Heart right ventricle (tissue), 16 donors: Measurements from ENCODE around the gene TMEM258. TPM values are rescaled to one million over a fixed set of nuclear protein-coding genes. Genes with fewer than 3 reads are reported as not detected.

Experiments used
- ATAC-seq, 8 donors: fragments of 200-7000 bp; cut with Tn5 transposase; one replicate each; pipeline ENCODE4 v1.9.1; 2020; ENCODE audit warnings: mild to moderate bottlenecking in 8 of 8, moderate library complexity in 8 of 8, moderate number of reproducible peaks in 1 of 8
- DNase-seq, 2 donors: peaks; one replicate each; pipeline ENCODE4 v3.0.0-alpha.2; 2020
- H3K27ac ChIP-seq, 10 donors: fragments of 200-600 bp; sonication (generic) in 2 of 10; one replicate each; pipeline versions ENCODE4 v1.5.0 to v1.8.0; 2020 to 2022; ENCODE audit warnings: mild to moderate bottlenecking in 3 of 10
- H3K27me3 ChIP-seq, 7 donors: fragments of 200-600 bp; one replicate each; pipeline ENCODE4 v1.8.0; 2021 to 2022; ENCODE audit warnings: mild to moderate bottlenecking in 2 of 7
- H3K36me3 ChIP-seq, 9 donors: fragments of 200-600 bp; sonication (generic) in 1 of 9; one replicate each; pipeline versions ENCODE4 v1.5.0 to v1.8.0; 2020 to 2022; ENCODE audit warnings: mild to moderate bottlenecking in 2 of 9
- H3K4me1 ChIP-seq, 9 donors: fragments of 200-600 bp; sonication (generic) in 1 of 9; one replicate each; pipeline versions ENCODE4 v1.5.0 to v1.8.0; 2020 to 2022; ENCODE audit warnings: mild to moderate bottlenecking in 4 of 9
- H3K4me3 ChIP-seq, 10 donors: fragments of 200-600 bp; sonication (generic) in 2 of 10; one replicate each; pipeline versions ENCODE4 v1.5.0 to v1.8.0; 2020 to 2022; ENCODE audit warnings: mild to moderate bottlenecking in 7 of 10, moderate library complexity in 2 of 10
- H3K9me3 ChIP-seq, 11 donors: fragments of 200-600 bp in 10 of 11; sonication (generic) in 2 of 11; one replicate each; pipeline versions ENCODE4 v1.5.0 to v1.8.0; 2013 to 2022; ENCODE audit warnings: mild to moderate bottlenecking in 2 of 11, control low read depth in 1 of 11, moderate library complexity in 1 of 11
- WGBS, 2 donors: extraction: QIAGEN DNeasy Blood & Tissue Kit; methylation state at CpG; one replicate each; pipeline ENCODE4 v1.1.7; 2013; ENCODE audit warnings: inconsistent platforms in 1 of 2; 5-methylcytosine and 5-hydroxymethylcytosine counted together
- intact Hi-C, 10 donors: fragments of 100-400 bp; cut with DNase I; formaldehyde crosslinking; loops; one replicate each; pipeline versions ENCODE4 v1.11.1 to v1.14.2; 2022
- polyA plus RNA-seq, 2 donors: library from polyadenylated mRNA; stranded (reverse); fragments of 200-250 nt; gene quantifications; one replicate each; pipeline ENCODE4 v1.2.3, GENCODE V29; 2013
- total RNA-seq, 10 donors: library from RNA; stranded (reverse); fragmentation: NEBNext Ultra II Directional in 3 of 10; extraction: Animal tissue kit (Norgen Biotek cat#: 25700) in 3 of 10; gene quantifications; one replicate each; pipeline versions ENCODE4 v1.2.1 to v1.2.4, GENCODE V29; 2021 to 2023
- TF ChIP-seq, protein P1 (sequence below), 9 donors: fragments of 200-600 bp; sonication (generic) in 2 of 9; IDR thresholded peaks; one replicate each; pipeline versions ENCODE4 v1.5.0 to v1.8.0; 2021 to 2022; ENCODE audit warnings: antibody characterized with exemption in 9 of 9, mild to moderate bottlenecking in 5 of 9, moderate library complexity in 1 of 9
- donor health status: Arrhythmogenic right ventricular cardiomyopathy.
- donor health status: ischemic (EF 13 %, LVEDD 7.1; RV severe dilation, severe dysfunction).
- donor health status: healthy with polysubstance abuse.
- donor health status: DM: no; HTN: yes; CAD: no.
- donor health status: DM: no; HTN: no; CAD: no.
- donor health status: ischemic (EF 25% LVEDD 6.9; RV normal size, moderate dysfunction).
- donor health status: ischemic (EF 25% LVEDD 5.7; RV mildly dilated, moderate dysfunction).
- donor health status: healthy.
- donor health status: DM: yes; HTN: yes; CAD: no.
- donor health status: Ischemic cardiomyopathy.
- donor health status: ischemic (EF 35%, LVEDD 5.7; RV mildly dilated, moderate dysfunction).
- donor health status: nonischemic (EF 11% LVEDD 7.7; RV severe dilation, severe dysfunction).
- donor health status: DM: yes; HTN: yes; CAD: no.
- donor health status: PGD.
- donor health status: ischemic (EF 29% LVEDD 5.4; RV normal size, mild dysfunction).
- donor health status: nonischemic (EF 23%, LVEDD 6.1; RV moderate dilation, normal function).

TMEM258 gene
- total and polyA plus RNA-seq, 12 donors, result 80.7 to 273 (median 109) TPM

DNA sequence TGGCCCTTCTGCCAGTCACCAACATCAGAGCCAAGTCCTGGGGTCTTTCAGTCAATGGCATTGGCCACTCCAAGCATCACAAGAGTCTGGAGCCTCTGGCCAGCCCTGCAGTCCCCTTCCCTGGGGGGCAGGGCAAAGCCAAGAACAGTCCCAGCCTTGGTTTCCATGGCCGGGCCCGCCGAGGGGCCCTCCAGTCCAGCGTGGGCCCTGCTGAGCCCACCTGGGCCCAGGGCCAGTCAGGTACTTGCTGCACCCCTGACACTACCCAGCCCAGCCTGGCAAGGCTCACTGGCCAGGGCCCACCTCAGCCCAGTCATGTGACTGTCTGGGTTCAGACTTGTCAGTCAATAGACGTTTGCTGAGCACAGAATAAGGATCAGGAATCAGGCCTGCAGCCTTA is 10.8 kb downstream of the TMEM258 start:
- DNase-seq, result peak in 1 of 2 donors; percentile 9
- TF ChIP-seq, protein P1, sequence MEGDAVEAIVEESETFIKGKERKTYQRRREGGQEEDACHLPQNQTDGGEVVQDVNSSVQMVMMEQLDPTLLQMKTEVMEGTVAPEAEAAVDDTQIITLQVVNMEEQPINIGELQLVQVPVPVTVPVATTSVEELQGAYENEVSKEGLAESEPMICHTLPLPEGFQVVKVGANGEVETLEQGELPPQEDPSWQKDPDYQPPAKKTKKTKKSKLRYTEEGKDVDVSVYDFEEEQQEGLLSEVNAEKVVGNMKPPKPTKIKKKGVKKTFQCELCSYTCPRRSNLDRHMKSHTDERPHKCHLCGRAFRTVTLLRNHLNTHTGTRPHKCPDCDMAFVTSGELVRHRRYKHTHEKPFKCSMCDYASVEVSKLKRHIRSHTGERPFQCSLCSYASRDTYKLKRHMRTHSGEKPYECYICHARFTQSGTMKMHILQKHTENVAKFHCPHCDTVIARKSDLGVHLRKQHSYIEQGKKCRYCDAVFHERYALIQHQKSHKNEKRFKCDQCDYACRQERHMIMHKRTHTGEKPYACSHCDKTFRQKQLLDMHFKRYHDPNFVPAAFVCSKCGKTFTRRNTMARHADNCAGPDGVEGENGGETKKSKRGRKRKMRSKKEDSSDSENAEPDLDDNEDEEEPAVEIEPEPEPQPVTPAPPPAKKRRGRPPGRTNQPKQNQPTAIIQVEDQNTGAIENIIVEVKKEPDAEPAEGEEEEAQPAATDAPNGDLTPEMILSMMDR (IDR thresholded peaks at IDR 0.05), result no peak
- H3K4me3 ChIP-seq, result no peak overlapping the region
- no peak overlapping the region for H3K27ac ChIP-seq
- intact Hi-C loops, result no loop called here
- no peak for ATAC-seq
- H3K36me3 ChIP-seq, result peaks cover 0 to 35% (median 2%) of the 10 kb centered on the region in 9 donors
- no peaks in the 10 kb centered on the region for H3K9me3 ChIP-seq
- WGBS, 2 donors, result 79% methylated on average over 5 of the region's 5 CpGs
- H3K4me1 ChIP-seq, result peaks cover 0 to 13% (median 6%) of the 10 kb centered on the region in 9 donors
- peaks cover 0 to 13% (median 0%) of the 10 kb centered on the region in 7 donors for H3K27me3 ChIP-seq

DNA sequence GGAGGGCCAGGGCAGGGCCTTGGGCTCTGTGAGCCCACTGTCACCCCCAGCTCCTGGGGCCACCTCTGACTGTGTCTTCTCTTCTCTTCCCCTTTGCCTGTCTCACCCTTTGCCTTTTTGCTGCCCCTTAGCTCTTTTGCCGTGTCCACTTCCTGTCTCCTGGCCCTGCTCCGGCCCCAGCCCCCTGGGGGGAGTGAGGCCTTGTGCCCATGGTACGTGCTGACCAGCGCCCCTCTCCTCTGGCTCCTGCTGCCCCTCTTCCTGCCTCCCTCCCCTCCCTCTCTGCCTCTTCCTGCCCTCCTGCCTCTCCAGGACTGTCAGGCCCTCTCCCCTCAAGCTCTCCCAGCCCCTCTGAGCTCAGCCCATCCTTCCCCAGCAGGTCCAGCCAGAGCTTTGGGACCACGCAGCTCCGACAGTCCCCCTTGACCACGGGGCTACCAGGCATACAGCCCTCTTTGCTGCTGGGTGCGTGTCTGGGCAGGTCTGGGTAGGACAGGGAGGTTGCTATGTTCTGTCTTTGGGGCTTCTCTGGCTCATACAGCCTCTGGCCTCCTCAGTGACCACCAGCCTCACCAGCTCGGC is 11.7 kb downstream of the TMEM258 start:
- peak in 1 of 2 donors; percentile 10 for DNase-seq
- ATAC-seq, result no peak

DNA sequence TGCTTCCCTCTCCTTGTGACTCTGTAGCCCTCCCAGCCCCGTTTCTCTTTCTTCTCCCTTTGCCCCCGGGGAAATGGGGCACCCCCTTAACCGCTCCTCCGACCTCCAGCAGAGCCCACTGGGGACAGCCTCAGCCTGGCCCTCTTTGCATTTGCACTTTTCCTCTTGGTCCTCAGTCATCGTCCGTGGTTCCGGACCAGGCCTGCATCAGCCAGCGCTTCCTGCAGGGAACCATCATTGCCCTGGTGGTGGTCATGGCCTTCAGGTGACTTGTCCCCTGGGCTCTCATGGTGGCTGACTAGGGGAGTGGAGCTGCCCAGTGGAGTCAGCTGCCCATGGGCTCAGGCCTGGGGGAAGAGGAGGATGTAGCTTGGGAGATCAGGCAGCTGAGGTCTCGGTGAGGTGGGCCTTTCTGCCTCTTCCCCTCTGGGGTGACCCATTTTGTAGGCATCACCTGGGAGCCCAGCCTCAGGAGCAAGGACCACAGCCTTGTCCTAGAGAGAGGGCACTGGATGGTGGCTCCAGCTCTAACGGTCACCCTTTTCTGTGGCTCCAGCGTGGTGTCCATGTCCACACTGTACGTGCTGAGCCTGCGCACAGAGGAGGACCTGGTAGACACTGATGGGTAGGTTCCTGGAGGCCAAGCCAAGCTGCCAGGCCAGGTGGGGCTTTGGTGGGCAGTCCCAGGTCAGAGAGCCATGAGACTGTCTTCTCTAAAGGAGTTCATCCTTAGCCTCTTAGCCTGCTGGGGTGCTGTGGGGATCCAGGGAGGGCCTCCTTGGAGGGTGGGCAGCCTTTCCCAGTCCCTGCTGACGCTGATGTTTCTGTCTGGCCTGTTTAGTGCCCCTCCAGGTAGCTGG is 12.5 kb downstream of the TMEM258 start:
- H3K27ac ChIP-seq, result no peak overlapping the region
- peaks cover 0 to 13% (median 6%) of the 10 kb centered on the region in 9 donors for H3K4me1 ChIP-seq
- intact Hi-C loops, result no loop called here
- no peaks in the 10 kb centered on the region for H3K9me3 ChIP-seq
- ATAC-seq (no peak), DNase-seq (no peak)
- H3K4me3 ChIP-seq, result no peak overlapping the region
- WGBS, 2 donors, result 87 to 92% methylated on average over 13 to 14 of the region's 14 CpGs
- TF ChIP-seq, protein P1 (IDR thresholded peaks at IDR 0.05), result no peak
- peaks cover 0 to 18% (median 0%) of the 10 kb centered on the region in 9 donors for H3K36me3 ChIP-seq
- H3K27me3 ChIP-seq, result peaks cover 0 to 13% (median 0%) of the 10 kb centered on the region in 7 donors

More for the DNA sequence above, 11.7 kb downstream of the TMEM258 start:
- no peaks in the 10 kb centered on the region for H3K9me3 ChIP-seq
- H3K27ac ChIP-seq, result no peak overlapping the region
- TF ChIP-seq, protein P1 (IDR thresholded peaks at IDR 0.05), result no peak
- H3K4me1 ChIP-seq, result peaks cover 0 to 13% (median 6%) of the 10 kb centered on the region in 9 donors
- intact Hi-C loops, result no loop called here
- 75% methylated on average over 9 of the region's 9 CpGs for WGBS, 2 donors
- H3K27me3 ChIP-seq, result peaks cover 0 to 13% (median 0%) of the 10 kb centered on the region in 7 donors
- H3K4me3 ChIP-seq, result no peak overlapping the region
- H3K36me3 ChIP-seq, result peaks cover 0 to 25% (median 0%) of the 10 kb centered on the region in 9 donors

DNA sequence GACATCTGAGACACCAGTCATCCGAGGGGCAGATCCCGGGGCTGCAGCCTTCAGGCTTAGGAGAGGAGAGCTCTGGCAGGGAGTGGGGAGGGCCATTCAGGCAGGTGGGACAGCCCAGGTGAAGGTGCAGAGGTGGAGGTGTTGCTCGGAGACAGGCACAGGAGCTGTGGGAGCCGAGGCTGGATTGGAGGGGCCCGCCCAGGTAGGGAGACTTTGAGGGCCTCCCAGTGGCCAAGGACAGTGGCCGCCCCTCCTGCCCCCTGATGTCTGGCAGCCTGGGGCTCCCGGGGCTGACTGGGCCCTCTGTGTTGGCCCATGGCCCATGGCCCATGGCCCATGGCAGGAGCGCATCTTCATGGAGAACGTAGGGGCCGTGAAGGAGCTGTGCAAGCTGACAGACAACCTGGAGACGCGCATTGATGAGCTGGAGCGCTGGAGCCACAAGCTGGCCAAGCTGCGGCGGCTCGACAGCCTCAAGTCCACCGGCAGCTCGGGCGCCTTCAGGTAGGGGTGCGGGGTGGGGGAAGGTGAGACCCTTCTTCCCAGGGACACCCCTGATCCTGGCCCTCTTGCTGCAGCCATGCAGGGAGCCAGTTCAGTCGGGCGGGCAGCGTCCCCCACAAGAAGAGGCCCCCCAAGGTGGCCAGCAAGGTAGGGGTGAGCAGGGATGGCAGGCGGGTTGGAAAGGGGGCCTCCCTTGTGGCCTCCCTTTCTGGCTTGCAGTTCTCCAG is 13.3 kb downstream of the TMEM258 start:
- peaks cover 0 to 13% (median 0%) of the 10 kb centered on the region in 7 donors for H3K27me3 ChIP-seq
- intact Hi-C loops, result no loop called here
- H3K4me1 ChIP-seq, result peaks cover 0 to 13% (median 6%) of the 10 kb centered on the region in 9 donors
- TF ChIP-seq, protein P1 (IDR thresholded peaks at IDR 0.05), result no peak
- no peaks in the 10 kb centered on the region for H3K9me3 ChIP-seq
- H3K27ac ChIP-seq, result no peak overlapping the region
- 88% methylated on average over 24 of the region's 24 CpGs for WGBS, 2 donors
- no peak for ATAC-seq
- peaks cover 0 to 10% (median 0%) of the 10 kb centered on the region in 9 donors for H3K36me3 ChIP-seq
- no peak overlapping the region for H3K4me3 ChIP-seq
- no peak for DNase-seq
